Middle frontal gyrus (tissue), 1 donor: Measurements from ENCODE around the gene PNPLA2.

Experiments
- DNase-seq: peaks from one replicate; pipeline ENCODE4 v3.0.0-alpha.2; 2015; ENCODE audit warnings: low spot score; ENCODE audit errors: extremely low spot score

The PNPLA2 gene

GRCh38 chr11:830295-831117, 11.8 kb downstream of the PNPLA2 start:
- DNase-seq = no peak

- no peak for DNase-seq
Observed at GRCh38 chr11:831118-831864, 12.6 kb downstream of the PNPLA2 start.

GRCh38 chr11:831961-832528, 13.3 kb downstream of the PNPLA2 start:
- no peak for DNase-seq

GRCh38 chr11:832529-833113, 13.9 kb downstream of the PNPLA2 start, which contains the start of gene CD151:
Gene CD151, plus strand, starts transcription at chr11:832952. Its CDS starts 3,118 bp downstream, at chr11:836070.
- DNase-seq = no peak

- DNase-seq = no peak
Observed at GRCh38 chr11:833114-833791, 14.5 kb downstream of the PNPLA2 start.

GRCh38 chr11:833849-834311, 15.2 kb downstream of the PNPLA2 start:
- DNase-seq = no peak

GRCh38 chr11:834371-835316, 15.9 kb downstream of the PNPLA2 start:
- DNase-seq = no peak

- no peak for DNase-seq
Observed at GRCh38 chr11:836274-836673, 17.6 kb downstream of the PNPLA2 start.

- no peak for DNase-seq
Observed at GRCh38 chr11:836700-837099, 18.0 kb downstream of the PNPLA2 start.

GRCh38 chr11:837189-837989, 18.7 kb downstream of the PNPLA2 start:
- no peak for DNase-seq

- DNase-seq = no peak
Observed at GRCh38 chr11:837990-838307, 19.2 kb downstream of the PNPLA2 start.

- no peak for DNase-seq
Observed at GRCh38 chr11:838441-839279, 19.9 kb downstream of the PNPLA2 start.

- DNase-seq = no peak
Observed at GRCh38 chr11:839280-839623, 20.5 kb downstream of the PNPLA2 start.

- no peak for DNase-seq
Observed at GRCh38 chr11:839875-840617, 21.3 kb downstream of the PNPLA2 start.

- DNase-seq = no peak
Observed at GRCh38 chr11:841981-842369, 23.3 kb downstream of the PNPLA2 start.

GRCh38 chr11:842370-843002, 23.8 kb downstream of the PNPLA2 start, which contains the start of the genes POLR2L and TSPAN4:
Gene POLR2L, minus strand, starts transcription at chr11:842529. Its CDS starts 21 bp downstream, at chr11:842508.
Gene TSPAN4, plus strand, starts transcription at chr11:842852. Its CDS starts 7,453 bp downstream, at chr11:850305.
- peak; percentile 69 for DNase-seq

- DNase-seq = no peak
Observed at GRCh38 chr11:843086-843734, 24.5 kb downstream of the PNPLA2 start.
